Vagina (tissue), 2 donors: ENCODE measurements around the gene CDH4.

Source experiments
- POLR2A ChIP-seq, 2 donors: fragments of 450-650 bp; IDR thresholded peaks; one replicate each; pipeline ENCODE4 v1.6.1; 2017; ENCODE audit warnings: antibody characterized with exemption in 2 of 2, mild to moderate bottlenecking in 2 of 2, moderate library complexity in 2 of 2
- POLR2AphosphoS5 ChIP-seq, 2 donors: sonication (generic); formaldehyde crosslinking; IDR thresholded peaks; one replicate each; pipeline ENCODE4 v1.9.0; 2017; ENCODE audit warnings: antibody characterized with exemption in 2 of 2, mild to moderate bottlenecking in 2 of 2, low read depth in 1 of 2; ENCODE audit not compliant: insufficient read depth in 1 of 2
- TF ChIP-seq, protein P1 (sequence below), 3 experiments: fragments of 450-650 bp in 2 of 3; fragments of 200-600 bp in 1 of 3; sonication (generic) in 1 of 3; IDR thresholded peaks; one replicate each; pipeline ENCODE4 v1.5.1; 2017 to 2019; ENCODE audit warnings: antibody characterized with exemption in 3 of 3, mild to moderate bottlenecking in 2 of 3, moderate library complexity in 2 of 3

DNA sequence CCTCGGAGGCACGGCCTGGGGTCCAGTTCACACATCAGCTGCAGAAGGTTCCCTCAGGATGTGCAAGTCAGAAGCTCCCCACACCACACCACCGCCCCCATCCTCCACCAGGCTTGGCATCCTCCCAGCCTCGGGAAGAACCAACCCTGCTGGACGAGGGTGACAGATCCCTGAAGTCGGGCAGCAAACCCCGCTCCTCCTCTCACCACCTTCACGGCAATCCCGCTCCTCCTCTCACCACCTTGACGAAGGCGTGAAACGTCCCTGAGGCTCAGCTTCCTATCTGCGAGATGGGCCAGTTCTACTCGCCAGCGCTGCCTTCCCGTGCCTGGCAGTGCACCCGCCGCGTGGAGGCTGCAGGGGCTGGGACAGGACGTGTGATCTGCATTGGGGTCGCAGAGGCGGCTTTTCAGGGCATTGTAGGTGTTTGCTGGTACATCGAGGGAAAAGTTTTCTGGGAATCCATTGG, 486.6 kb downstream of the CDH4 start:
- TF ChIP-seq, protein P1, sequence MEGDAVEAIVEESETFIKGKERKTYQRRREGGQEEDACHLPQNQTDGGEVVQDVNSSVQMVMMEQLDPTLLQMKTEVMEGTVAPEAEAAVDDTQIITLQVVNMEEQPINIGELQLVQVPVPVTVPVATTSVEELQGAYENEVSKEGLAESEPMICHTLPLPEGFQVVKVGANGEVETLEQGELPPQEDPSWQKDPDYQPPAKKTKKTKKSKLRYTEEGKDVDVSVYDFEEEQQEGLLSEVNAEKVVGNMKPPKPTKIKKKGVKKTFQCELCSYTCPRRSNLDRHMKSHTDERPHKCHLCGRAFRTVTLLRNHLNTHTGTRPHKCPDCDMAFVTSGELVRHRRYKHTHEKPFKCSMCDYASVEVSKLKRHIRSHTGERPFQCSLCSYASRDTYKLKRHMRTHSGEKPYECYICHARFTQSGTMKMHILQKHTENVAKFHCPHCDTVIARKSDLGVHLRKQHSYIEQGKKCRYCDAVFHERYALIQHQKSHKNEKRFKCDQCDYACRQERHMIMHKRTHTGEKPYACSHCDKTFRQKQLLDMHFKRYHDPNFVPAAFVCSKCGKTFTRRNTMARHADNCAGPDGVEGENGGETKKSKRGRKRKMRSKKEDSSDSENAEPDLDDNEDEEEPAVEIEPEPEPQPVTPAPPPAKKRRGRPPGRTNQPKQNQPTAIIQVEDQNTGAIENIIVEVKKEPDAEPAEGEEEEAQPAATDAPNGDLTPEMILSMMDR (IDR thresholded peaks at IDR 0.05), result no peak
- TF ChIP-seq POLR2AphosphoS5 (IDR thresholded peaks at IDR 0.05; ENCODE audit: insufficient read depth in 1 of 2, low read depth in 1 of 2) (no peak), POLR2A (IDR thresholded peaks at IDR 0.05) (no peak)
